Testis (tissue), 3 donors: ENCODE data around the gene ZNF525. TPM values are rescaled to one million over a fixed set of nuclear protein-coding genes. Genes with fewer than 3 reads are reported as not detected.

Experiments used
- DNase-seq: peaks from one replicate; pipeline ENCODE4 v3.0.0-alpha.2; 2019
- H3K27ac ChIP-seq, 2 donors: fragments of 200-600 bp; sonication (generic); one replicate each; pipeline ENCODE4 v1.5.1; 2019
- H3K27me3 ChIP-seq: fragments of 200-600 bp; sonication (generic); one replicate; pipeline ENCODE4 v1.5.1; 2019
- H3K36me3 ChIP-seq: fragments of 200-600 bp; sonication (generic); one replicate; pipeline ENCODE4 v1.5.1; 2017; ENCODE audit warnings: low read depth; ENCODE audit errors: missing control alignments
- H3K4me1 ChIP-seq: fragments of 200-600 bp; sonication (generic); one replicate; pipeline ENCODE4 v1.5.1; 2019
- H3K4me3 ChIP-seq, 2 donors: fragments of 200-600 bp; sonication (generic); one replicate each; pipeline ENCODE4 v1.5.1; 2017 to 2019
- H3K9me3 ChIP-seq: fragments of 200-600 bp; sonication (generic); one replicate; pipeline ENCODE4 v1.5.1; 2017
- POLR2A ChIP-seq: fragments of 450-650 bp; IDR thresholded peaks from one replicate; pipeline ENCODE4 v1.6.1; 2017; ENCODE audit warnings: antibody characterized with exemption, mild to moderate bottlenecking, moderate library complexity
- WGBS, 2 donors: methylation state at CpG; one replicate each; pipeline ENCODE4 v1.1.5; 2018; 5-methylcytosine and 5-hydroxymethylcytosine counted together
- intact Hi-C: fragments of 100-400 bp; cut with DNase I; formaldehyde crosslinking; loops from one replicate; pipeline ENCODE4 v1.15.1; 2023; ENCODE audit warnings: low total_unique reads
- polyA plus RNA-seq: library from polyadenylated mRNA; stranded (reverse); fragments of 350-450 nt; fragmentation: Illumina TruSeq; extraction: RNeasy Lipid Tissue Mini Kit (QIAGEN cat#74804); gene quantifications from one replicate; pipeline ENCODE4 v1.2.3, GENCODE V29; 2014; ENCODE audit warnings: low read depth, low replicate concordance; ENCODE audit not compliant: insufficient read depth
- small RNA-seq, 2 donors: library from RNA; depleted of rRNA; stranded (forward); fragments of <200 nt; gene quantifications; one replicate each; pipeline ENCODE3, GENCODE V24; 2016
- total RNA-seq, 2 donors: library from RNA; depleted of rRNA; stranded (reverse); fragments of >200 nt; gene quantifications; one replicate each; pipeline ENCODE4 v1.2.3, GENCODE V29; 2016
- TF ChIP-seq, protein P1 (sequence below), 3 experiments: fragments of 450-650 bp in 2 of 3; fragments of 200-600 bp in 1 of 3; sonication (generic) in 1 of 3; IDR thresholded peaks; one replicate each; pipeline ENCODE4 v1.5.1; 2016 to 2019; ENCODE audit warnings: antibody characterized with exemption in 3 of 3, mild to moderate bottlenecking in 2 of 3, moderate library complexity in 1 of 3

Gene ZNF525
- total and polyA plus RNA-seq, 3 donors from 2014 or later, result 14.0 to 27.3 (median 18.8) TPM

DNA sequence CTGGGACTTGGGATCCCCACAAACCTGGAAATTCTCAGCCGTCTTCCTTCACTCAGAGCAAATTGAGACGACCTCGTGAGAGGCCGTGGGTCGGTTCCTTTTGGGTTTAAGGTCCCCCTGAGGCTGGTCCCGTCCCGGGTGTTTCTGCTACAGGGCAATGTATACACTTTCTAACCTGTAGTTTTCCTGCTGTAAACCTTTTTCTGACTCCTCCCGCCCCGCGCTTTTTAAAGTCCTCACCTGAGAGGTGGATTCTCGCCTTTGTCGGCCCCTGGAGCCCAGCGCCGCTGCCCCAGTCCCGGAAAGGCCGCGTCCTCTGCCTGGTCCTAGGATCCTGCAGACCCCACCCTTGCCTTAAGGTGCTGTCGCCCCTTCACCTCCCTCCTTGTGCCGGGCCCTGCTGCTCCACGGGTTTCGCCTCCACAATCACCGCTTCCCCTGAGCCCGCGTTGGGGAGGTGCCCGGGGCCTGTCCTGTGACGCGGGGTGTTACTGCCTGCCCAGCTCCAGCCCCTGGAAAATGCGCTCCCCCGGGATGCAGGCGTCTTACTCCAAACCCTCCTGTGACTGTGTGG is 66.7 kb downstream of the ZNF525 start:
- Histone ChIP-seq H3K4me1 (peaks cover 3% of the 10 kb centered on the region), H3K27me3 (no peaks in the 10 kb centered on the region), H3K4me3 (peak overlapping the region; percentile 63 to 77), H3K27ac (peak overlapping the region; percentile 59 to 82), H3K9me3 (no peaks in the 10 kb centered on the region), H3K36me3 (no peaks in the 10 kb centered on the region)
- 0% methylated on average over 30 of the region's 30 CpGs for WGBS, 2 donors
- intact Hi-C loops, result no loop called here
- DNase-seq, result no peak
- TF ChIP-seq, protein P1, sequence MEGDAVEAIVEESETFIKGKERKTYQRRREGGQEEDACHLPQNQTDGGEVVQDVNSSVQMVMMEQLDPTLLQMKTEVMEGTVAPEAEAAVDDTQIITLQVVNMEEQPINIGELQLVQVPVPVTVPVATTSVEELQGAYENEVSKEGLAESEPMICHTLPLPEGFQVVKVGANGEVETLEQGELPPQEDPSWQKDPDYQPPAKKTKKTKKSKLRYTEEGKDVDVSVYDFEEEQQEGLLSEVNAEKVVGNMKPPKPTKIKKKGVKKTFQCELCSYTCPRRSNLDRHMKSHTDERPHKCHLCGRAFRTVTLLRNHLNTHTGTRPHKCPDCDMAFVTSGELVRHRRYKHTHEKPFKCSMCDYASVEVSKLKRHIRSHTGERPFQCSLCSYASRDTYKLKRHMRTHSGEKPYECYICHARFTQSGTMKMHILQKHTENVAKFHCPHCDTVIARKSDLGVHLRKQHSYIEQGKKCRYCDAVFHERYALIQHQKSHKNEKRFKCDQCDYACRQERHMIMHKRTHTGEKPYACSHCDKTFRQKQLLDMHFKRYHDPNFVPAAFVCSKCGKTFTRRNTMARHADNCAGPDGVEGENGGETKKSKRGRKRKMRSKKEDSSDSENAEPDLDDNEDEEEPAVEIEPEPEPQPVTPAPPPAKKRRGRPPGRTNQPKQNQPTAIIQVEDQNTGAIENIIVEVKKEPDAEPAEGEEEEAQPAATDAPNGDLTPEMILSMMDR (IDR thresholded peaks at IDR 0.05), result no peak
- no peak for TF ChIP-seq POLR2A

Small RNAs within 50 kb of the gene (small RNA-seq; reads per million reads assigned to genes)
- gene RPL39P36, result 0 reads per million in 2 donors

Other genes starting within 250 kb of the ZNF525 start
- gene ZNF415, start 232.8 kb upstream of the ZNF525 start, total RNA-seq, result 10 to 100 TPM; 43.8 to 63.8 TPM
- 42.5 TPM for gene ZNF415, start 232.8 kb upstream of the ZNF525 start, polyA plus RNA-seq
- 10 to 100 TPM; 12.2 to 13.0 TPM for gene ZNF347, start 206.7 kb upstream of the ZNF525 start, total RNA-seq
- 4.6 TPM for gene ZNF347, start 206.7 kb upstream of the ZNF525 start, polyA plus RNA-seq
- 10 to 100 TPM in 1 of 2 donors, 1 to 10 TPM in 1; 7.6 to 11.7 TPM for gene ZNF665, start 172.3 kb upstream of the ZNF525 start, total RNA-seq
- gene ZNF665, start 172.3 kb upstream of the ZNF525 start, polyA plus RNA-seq, result 4.2 TPM
- gene ZNF677, start 110.8 kb upstream of the ZNF525 start, total RNA-seq, result 10 to 100 TPM; 46.7 to 54.3 TPM
- 88.9 TPM for gene ZNF677, start 110.8 kb upstream of the ZNF525 start, polyA plus RNA-seq
- gene VN1R2, start 107.4 kb upstream of the ZNF525 start, total RNA-seq, result 1 to 10 TPM in 1 of 2 donors, not detected in 1; 1.2 TPM
- gene VN1R2, start 107.4 kb upstream of the ZNF525 start, polyA plus RNA-seq, result 0.25 TPM
- under 1 TPM in 1 of 2 donors, not detected in 1; 0.37 TPM for gene VN1R4, start 98.0 kb upstream of the ZNF525 start, total RNA-seq
- not detected for gene VN1R4, start 98.0 kb upstream of the ZNF525 start, polyA plus RNA-seq
- gene ZNF845, start 32.0 kb upstream of the ZNF525 start, total RNA-seq, result 1 to 10 TPM; 6.5 to 6.6 TPM
- gene ZNF845, start 32.0 kb upstream of the ZNF525 start, polyA plus RNA-seq, result 2.1 TPM
- 10 to 100 TPM; 21.9 to 22.4 TPM for gene ZNF765, start 29.4 kb downstream of the ZNF525 start, total RNA-seq
- gene ZNF765, start 29.4 kb downstream of the ZNF525 start, polyA plus RNA-seq, result 6.5 TPM
- gene ZNF761, start 66.3 kb downstream of the ZNF525 start, total RNA-seq, result 10 to 100 TPM; 11.2 to 15.9 TPM
- gene ZNF761, start 66.3 kb downstream of the ZNF525 start, polyA plus RNA-seq, result 6.4 TPM
- gene ZNF813, start 102.0 kb downstream of the ZNF525 start, total RNA-seq, result 1 to 10 TPM; 4.6 to 4.8 TPM
- 2.0 TPM for gene ZNF813, start 102.0 kb downstream of the ZNF525 start, polyA plus RNA-seq
- gene ZNF331, start 172.4 kb downstream of the ZNF525 start, total RNA-seq, result 10 to 100 TPM; 31.4 to 36.5 TPM
- gene ZNF331, start 172.4 kb downstream of the ZNF525 start, polyA plus RNA-seq, result 26.5 TPM